T-cell (primary cell): Measurements from ENCODE around the gene RBL1. TPM values are rescaled to one million over a fixed set of nuclear protein-coding genes. Genes with fewer than 3 reads are reported as not detected.

Experiments used
- ATAC-seq, 4 experiments: fragments of 200-7000 bp in 3 of 4; fragments of 150-1000 bp in 1 of 4; cut with Tn5 transposase; replicated peaks in 1 of 4; 1 replicate in 3 of 4; 2 replicates in 1 of 4; pipeline ENCODE4 v1.10.0; 2021; ENCODE audit warnings: moderate library complexity in 3 of 4, mild to moderate bottlenecking in 2 of 4, moderate number of reproducible peaks in 1 of 4
- CTCF ChIA-PET, 2 donors: fragments of 300-600 bp; sonication (Branson Sonifier 250); formaldehyde crosslinking; loops; one replicate each; lab custom pipeline; 2022; ENCODE audit warnings: antibody characterized with exemption in 2 of 2; lab: Charles Lee
- POLR2A ChIA-PET, 2 donors: fragments of 300-600 bp; sonication (Branson Sonifier 250); formaldehyde crosslinking; loops; one replicate each; lab custom pipeline; 2022; ENCODE audit warnings: antibody characterized with exemption in 2 of 2; lab: Charles Lee
- DNase-seq, 35 experiments: peaks; one replicate each; pipeline versions ENCODE4 v3.0.0 to v3.0.0-alpha.2; 2013 to 2023
- H3K27ac ChIP-seq: one replicate; pipeline ENCODE4 v1.5.1; 2013; ENCODE audit warnings: low read length
- H3K27me3 ChIP-seq, 2 experiments: replicated peaks in 1 of 2; 1 replicate in 1 of 2; 2 replicates in 1 of 2; pipeline versions ENCODE4 v1.6.1 to v1.7.0; 2013; ENCODE audit warnings: low read length in 1 of 2, mixed read lengths in 1 of 2; ENCODE audit not compliant: control insufficient read depth in 2 of 2, insufficient read depth in 2 of 2; ENCODE audit errors: extremely low read depth in 1 of 2
- H3K36me3 ChIP-seq, 2 donors: 1 replicate in 1 of 2; 2 replicates in 1 of 2; pipeline versions ENCODE4 v1.6.1 to v1.7.0; 2013; ENCODE audit warnings: low read length in 1 of 2; ENCODE audit not compliant: control insufficient read depth in 2 of 2, insufficient read depth in 1 of 2; ENCODE audit errors: extremely low read depth in 1 of 2
- H3K4me1 ChIP-seq, 2 experiments: 1 replicate in 1 of 2; 2 replicates in 1 of 2; pipeline versions ENCODE4 v1.6.1 to v1.7.0; 2013; ENCODE audit warnings: low read length in 2 of 2, mixed read lengths in 1 of 2; ENCODE audit not compliant: insufficient read depth in 2 of 2, control insufficient read depth in 1 of 2; ENCODE audit errors: extremely low read depth in 1 of 2
- H3K4me3 ChIP-seq, 2 donors: 1 replicate in 1 of 2; 2 replicates in 1 of 2; pipeline versions ENCODE4 v1.5.1 to v1.7.0; 2013; ENCODE audit warnings: mild to moderate bottlenecking in 2 of 2, low read length in 1 of 2, moderate library complexity in 1 of 2; ENCODE audit not compliant: control insufficient read depth in 1 of 2; ENCODE audit errors: extremely low read depth in 1 of 2
- H3K9me3 ChIP-seq: 2 replicates; pipeline ENCODE4 v1.7.0; 2013
- H3K27ac Mint-ChIP-seq, 2 donors: one replicate each; pipeline ENCODE4 v1.8.0; 2020 to 2021; ENCODE audit warnings: mild to moderate bottlenecking in 2 of 2, mixed read lengths in 2 of 2
- H3K27me3 Mint-ChIP-seq, 2 donors: one replicate each; pipeline ENCODE4 v1.8.0; 2021 to 2022; ENCODE audit warnings: mixed read lengths in 2 of 2
- H3K36me3 Mint-ChIP-seq: one replicate; pipeline ENCODE4 v1.8.0; 2021; ENCODE audit warnings: mixed read lengths
- H3K4me1 Mint-ChIP-seq, 3 donors: one replicate each; pipeline ENCODE4 v1.8.0; 2020 to 2022; ENCODE audit warnings: mixed read lengths in 3 of 3, mild to moderate bottlenecking in 1 of 3
- H3K4me3 Mint-ChIP-seq, 3 donors: one replicate each; pipeline ENCODE4 v1.8.0; 2020 to 2022; ENCODE audit warnings: mild to moderate bottlenecking in 3 of 3, mixed read lengths in 3 of 3, moderate library complexity in 3 of 3
- H3K9me3 Mint-ChIP-seq, 3 donors: one replicate each; pipeline ENCODE4 v1.8.0; 2020 to 2022; ENCODE audit warnings: mixed read lengths in 3 of 3
- WGBS: methylation state at CpG from one replicate; pipeline ENCODE4 v1.1.5; 2013; ENCODE audit warnings: missing lambda C conversion rate; ENCODE audit not compliant: insufficient coverage; 5-methylcytosine and 5-hydroxymethylcytosine counted together
- total RNA-seq, 35 experiments: library from RNA in 6 of 35; stranded (reverse) in 6 of 35; fragments of 120-200 nt in 1 of 35; gene quantifications; one replicate each; pipeline versions ENCODE4 v1.2.1 to v1.2.4 and lab custom pipeline; 2013 to 2026

The RBL1 gene
- total RNA-seq, 5 donors from 2014 or later (not counting 1 experiment from before 2014, with no cell fraction given), result 24.3 to 29.7 (median 28.2) TPM

DNA sequence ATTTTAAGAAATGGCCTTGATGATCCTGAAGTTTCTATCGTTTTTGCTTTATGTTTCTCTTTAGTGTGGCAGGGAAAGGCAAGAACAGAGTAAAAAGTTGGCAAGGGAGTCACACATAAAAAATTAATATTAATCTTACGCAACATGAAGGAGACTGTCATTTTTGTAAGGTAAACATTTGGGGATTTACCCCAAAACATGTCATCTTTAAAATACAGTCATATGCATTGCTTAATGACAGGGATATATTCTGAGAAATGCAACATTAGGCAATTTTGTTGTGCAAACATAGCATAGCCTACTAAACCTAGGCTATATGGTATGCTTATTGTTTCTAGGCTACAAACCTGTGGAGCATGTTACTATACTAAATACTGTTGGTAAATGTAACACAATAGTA is 5.4 kb downstream of the RBL1 start:
- DNase-seq (no peak), ATAC-seq (no peak)
- Mint-ChIP-seq H3K4me1 (peaks cover 36 to 44% (median 43%) of the 10 kb centered on the region in 3 donors), H3K27me3 (no peaks in the 10 kb centered on the region), H3K4me3 (no peak overlapping the region), H3K36me3 (peaks cover 27% of the 10 kb centered on the region), H3K27ac (no peak overlapping the region), H3K9me3 (no peaks in the 10 kb centered on the region)
- Histone ChIP-seq H3K27ac (no peak overlapping the region), H3K9me3 (no peaks in the 10 kb centered on the region), H3K4me3 (no peak overlapping the region), H3K27me3 (no peaks in the 10 kb centered on the region), H3K4me1 (peaks cover 0 to 20% of the 10 kb centered on the region in 2 experiments), H3K36me3 (peaks cover 4 to 26% of the 10 kb centered on the region in 2 donors)
- no CpG with 5 or more reads among the region's 2 CpGs for WGBS
- ChIA-PET POLR2A (no interaction called here), CTCF (no interaction called here)

GRCh38 chr20:37081717-37082289 is 14.0 kb downstream of the RBL1 start:
- Mint-ChIP-seq H3K9me3 (no peaks in the 10 kb centered on the region), H3K4me1 (peaks cover 23 to 36% (median 30%) of the 10 kb centered on the region in 3 donors), H3K36me3 (peaks cover 22% of the 10 kb centered on the region), H3K4me3 (no peak overlapping the region), H3K27ac (peak overlapping the region; percentile 69 to 71), H3K27me3 (no peaks in the 10 kb centered on the region)
- 83% methylated on average over 5 of the region's 5 CpGs for WGBS
- H3K36me3 ChIP-seq, result peaks cover 8 to 23% of the 10 kb centered on the region in 2 donors
- DNase-seq (peak in 34 of 35 experiments; percentile 17 to 69 (median 48)), ATAC-seq (peak in 3 of 4 experiments; percentile 70 to 77 (median 75))
- H3K27me3 ChIP-seq, result no peaks in the 10 kb centered on the region
- H3K9me3 ChIP-seq, result no peaks in the 10 kb centered on the region
- H3K4me1 ChIP-seq, result peaks cover 6 to 15% of the 10 kb centered on the region in 2 experiments
- POLR2A ChIA-PET, result no interaction called here
- H3K4me3 ChIP-seq, result no peak overlapping the region
- CTCF ChIA-PET, result interaction anchor here (0.6 to 3.7 kb wide), 6 partner anchors 10 to 257 kb away, joined by 3 to 71 read pairs (median 6); no protein-coding TSS in a partner anchor
- peak overlapping the region; percentile 38 for H3K27ac ChIP-seq

DNA sequence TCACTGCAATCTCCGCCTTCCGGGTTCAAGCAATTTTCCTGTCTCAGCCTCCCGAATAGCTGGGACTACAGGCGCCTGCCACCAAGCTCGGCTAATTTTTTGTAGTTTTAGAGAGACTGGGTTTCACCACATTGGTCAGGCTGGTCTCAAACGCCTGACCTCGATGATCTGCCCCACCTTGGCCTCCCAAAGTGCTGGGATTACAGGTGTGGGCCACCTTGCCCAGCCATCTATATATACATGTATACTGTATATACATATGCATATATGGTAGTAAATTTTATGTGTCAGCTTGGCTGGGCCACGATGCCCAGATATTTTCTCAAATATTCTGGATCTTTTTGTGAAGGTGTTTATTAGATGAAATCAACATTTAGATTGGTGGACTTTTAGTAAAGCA is 18.8 kb downstream of the RBL1 start:
- Mint-ChIP-seq H3K4me3 (no peak overlapping the region), H3K27me3 (no peaks in the 10 kb centered on the region), H3K4me1 (peaks cover 38 to 53% (median 47%) of the 10 kb centered on the region in 3 donors), H3K36me3 (peaks cover 29% of the 10 kb centered on the region), H3K27ac (no peak overlapping the region), H3K9me3 (peaks cover 0 to 5% (median 0%) of the 10 kb centered on the region in 3 donors)
- DNase-seq (no peak), ATAC-seq (no peak)
- 100% methylated on average over 5 of the region's 8 CpGs for WGBS
- peaks cover 6 to 26% of the 10 kb centered on the region in 2 experiments for H3K4me1 ChIP-seq
- peaks cover 2 to 6% of the 10 kb centered on the region in 2 donors for H3K36me3 ChIP-seq
- H3K9me3 ChIP-seq, result no peaks in the 10 kb centered on the region
- H3K27me3 ChIP-seq, result no peaks in the 10 kb centered on the region
- CTCF ChIA-PET, result interaction anchor here in 1 of 2 donors (0.6 to 2.2 kb wide), 6 partner anchors 11 to 193 kb away, joined by 3 to 7 read pairs (median 4); partner anchors contain the start of gene RBL1
- no peak overlapping the region for H3K27ac ChIP-seq
- no peak overlapping the region for H3K4me3 ChIP-seq
- POLR2A ChIA-PET, result interaction anchor here in 1 of 2 donors (0.6 to 0.7 kb wide), 3 partner anchors 19 to 138 kb away, joined by 5 to 18 read pairs (median 9); partner anchors contain the start of gene RBL1

GRCh38 chr20:37075932-37076685 is 19.7 kb downstream of the RBL1 start:
- whole genome bisulfite sequencing, result 80% methylated on average over 1 of the region's 3 CpGs
- CTCF ChIA-PET, result interaction anchor here in 1 of 2 donors (1.3 kb wide), 1 partner anchor 68 kb away, joined by 4 read pairs; no protein-coding TSS in a partner anchor

DNA sequence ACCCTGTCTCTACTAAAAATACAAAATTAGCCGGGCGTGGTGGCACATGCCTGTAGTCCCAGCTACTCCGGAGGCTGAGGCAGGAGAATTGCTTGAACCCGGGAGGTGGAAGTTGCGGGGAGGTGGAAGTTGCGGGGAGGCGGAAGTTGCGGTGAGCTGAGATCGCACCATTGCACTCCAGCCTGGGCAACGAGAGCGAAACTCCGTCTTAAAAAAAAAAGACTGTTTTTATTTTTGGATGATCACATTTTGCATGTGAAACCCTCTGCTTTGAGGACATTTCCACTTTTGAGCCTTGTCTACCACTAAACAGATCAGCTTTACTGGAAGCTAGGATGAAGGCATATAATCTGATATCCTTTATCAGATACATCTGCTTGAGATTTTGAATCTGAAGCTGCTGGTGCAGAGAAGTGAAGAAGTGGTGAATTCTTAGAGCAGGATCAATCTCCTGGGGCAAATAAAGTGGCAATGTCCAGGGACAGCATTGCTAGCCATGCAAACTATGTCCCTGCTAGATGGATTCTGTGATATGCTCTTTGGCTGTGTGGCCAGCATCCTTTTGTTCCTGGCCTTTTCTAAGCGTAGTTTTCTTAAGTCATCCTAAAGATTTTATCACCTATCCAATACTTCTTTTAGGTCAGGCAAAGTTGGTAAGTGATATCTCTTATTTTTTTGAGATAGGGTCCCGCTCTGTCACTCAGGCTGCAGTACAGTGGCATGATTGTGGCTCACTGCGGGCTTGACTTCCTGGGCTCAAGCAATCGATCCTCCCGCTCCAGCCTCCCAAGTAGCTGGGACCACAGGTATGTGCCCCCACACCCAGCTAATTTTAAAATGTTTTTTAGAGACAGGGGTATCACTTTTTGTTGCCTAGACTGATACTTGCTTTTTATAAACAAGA is 23.3 kb downstream of the RBL1 start:
- Histone ChIP-seq H3K4me1 (peaks cover 0 to 27% of the 10 kb centered on the region in 2 experiments), H3K9me3 (no peaks in the 10 kb centered on the region), H3K27ac (peak overlapping the region; percentile 50), H3K27me3 (no peaks in the 10 kb centered on the region), H3K4me3 (no peak overlapping the region), H3K36me3 (peaks cover 0 to 2% of the 10 kb centered on the region in 2 donors)
- Mint-ChIP-seq H3K27me3 (no peaks in the 10 kb centered on the region), H3K36me3 (peaks cover 26% of the 10 kb centered on the region), H3K9me3 (peaks cover 0 to 5% (median 0%) of the 10 kb centered on the region in 3 donors), H3K27ac (peak overlapping the region; percentile 93 to 94), H3K4me3 (peak overlapping the region in 1 of 3 donors; percentile 53), H3K4me1 (peaks cover 35 to 38% (median 36%) of the 10 kb centered on the region in 3 donors)
- no peak for ATAC-seq
- no peak for DNase-seq
- WGBS, result 92% methylated on average over 9 of the region's 17 CpGs
- ChIA-PET CTCF (interaction anchor here (0.5 to 1.9 kb wide), 2 partner anchors 9 to 65 kb away, joined by 3 to 6 read pairs; no protein-coding TSS in a partner anchor), POLR2A (interaction anchor here in 1 of 2 donors (0.6 to 0.7 kb wide), 3 partner anchors 12 to 156 kb away, joined by 3 to 9 read pairs (median 8); no protein-coding TSS in a partner anchor)

More at GRCh38 chr20:37075932-37076685, 19.7 kb downstream of the RBL1 start:
- ATAC-seq (no peak), DNase-seq (no peak)
- POLR2A ChIA-PET, result no interaction called here
- no peaks in the 10 kb centered on the region for H3K27me3 Mint-ChIP-seq
- peaks cover 38 to 53% (median 47%) of the 10 kb centered on the region in 3 donors for H3K4me1 Mint-ChIP-seq
- no peak overlapping the region for H3K4me3 Mint-ChIP-seq
- Histone ChIP-seq H3K4me1 (peaks cover 1 to 26% of the 10 kb centered on the region in 2 experiments), H3K36me3 (peaks cover 0 to 6% of the 10 kb centered on the region in 2 donors), H3K27me3 (no peaks in the 10 kb centered on the region), H3K27ac (no peak overlapping the region), H3K4me3 (no peak overlapping the region), H3K9me3 (no peaks in the 10 kb centered on the region)
- H3K9me3 Mint-ChIP-seq, result peaks cover 0 to 5% (median 0%) of the 10 kb centered on the region in 3 donors
- H3K36me3 Mint-ChIP-seq, result peaks cover 36% of the 10 kb centered on the region
- H3K27ac Mint-ChIP-seq, result peak overlapping the region; percentile 59 to 68
